ENCODE data around the gene ASB18. TPM values are rescaled to one million over a fixed set of nuclear protein-coding genes. Genes with fewer than 3 reads are reported as not detected.

ASB18 gene
- total RNA-seq = not detected in 2 replicates

GRCh38 chr2:236264256-236264655, at the start of gene ASB18:
Gene ASB18 (minus strand): TSS chr2:236264406. CDS start chr2:236264345, 61 bp downstream.
- H3K4me3 Mint-ChIP-seq = no peak within 1 kb of the TSS
- H3K27ac Mint-ChIP-seq = no peak within 1 kb of the TSS
- H3K36me3 Mint-ChIP-seq (ENCODE audit: low read depth) = no peaks in the 10 kb centered on the region

GRCh38 chr2:236311286-236311685, 47.1 kb upstream of the ASB18 start:
- Mint-ChIP-seq H3K27me3 (peaks cover 3% of the 10 kb centered on the region), H3K4me1 (no peaks in the 10 kb centered on the region), H3K9me3 (no peaks in the 10 kb centered on the region), H3K4me3 (no peak overlapping the region), H3K27ac (no peak overlapping the region), H3K36me3 (ENCODE audit: low read depth) (no peaks in the 10 kb centered on the region)
- no peak for DNase-seq
- intact Hi-C loops (cut with micrococcal nuclease) = no loop called here

More at GRCh38 chr2:236264256-236264655, at the start of gene ASB18:
- Mint-ChIP-seq H3K4me1 (no peaks in the 10 kb centered on the region), H3K9me3 (peaks cover 12% of the 10 kb centered on the region), H3K27me3 (no peaks in the 10 kb centered on the region)
- intact Hi-C loops (cut with micrococcal nuclease) = no loop called here
- DNase-seq = no peak

GRCh38 chr2:236309669-236310029, 45.4 kb upstream of the ASB18 start:
- no peaks in the 10 kb centered on the region for H3K27me3 Mint-ChIP-seq
- no peaks in the 10 kb centered on the region for H3K4me1 Mint-ChIP-seq
- no peaks in the 10 kb centered on the region for H3K9me3 Mint-ChIP-seq
- no peaks in the 10 kb centered on the region for H3K36me3 Mint-ChIP-seq (ENCODE audit: low read depth)
- H3K27ac Mint-ChIP-seq = no peak overlapping the region
- DNase-seq = no peak
- intact Hi-C loops (cut with micrococcal nuclease) = no loop called here
- no peak overlapping the region for H3K4me3 Mint-ChIP-seq

- Mint-ChIP-seq H3K9me3 (no peaks in the 10 kb centered on the region), H3K36me3 (ENCODE audit: low read depth) (no peaks in the 10 kb centered on the region), H3K27ac (no peak overlapping the region), H3K4me1 (no peaks in the 10 kb centered on the region), H3K27me3 (no peaks in the 10 kb centered on the region), H3K4me3 (no peak overlapping the region)
- intact Hi-C loops (cut with micrococcal nuclease) = no loop called here
- no peak for DNase-seq
Observed at GRCh38 chr2:236308855-236309668, 44.9 kb upstream of the ASB18 start.

GRCh38 chr2:236307641-236308040, 43.4 kb upstream of the ASB18 start:
- no peak overlapping the region for H3K4me3 Mint-ChIP-seq
- no peaks in the 10 kb centered on the region for H3K4me1 Mint-ChIP-seq
- H3K27me3 Mint-ChIP-seq = no peaks in the 10 kb centered on the region
- DNase-seq = no peak
- H3K27ac Mint-ChIP-seq = no peak overlapping the region
- intact Hi-C loops (cut with micrococcal nuclease) = no loop called here
- no peaks in the 10 kb centered on the region for H3K36me3 Mint-ChIP-seq (ENCODE audit: low read depth)
- H3K9me3 Mint-ChIP-seq = no peaks in the 10 kb centered on the region

- no peak for DNase-seq
- H3K4me3 Mint-ChIP-seq = no peak overlapping the region
- H3K4me1 Mint-ChIP-seq = no peaks in the 10 kb centered on the region
- H3K9me3 Mint-ChIP-seq = no peaks in the 10 kb centered on the region
- no peaks in the 10 kb centered on the region for H3K36me3 Mint-ChIP-seq (ENCODE audit: low read depth)
- no peak overlapping the region for H3K27ac Mint-ChIP-seq
- intact Hi-C loops (cut with micrococcal nuclease) = no loop called here
- H3K27me3 Mint-ChIP-seq = no peaks in the 10 kb centered on the region
Observed at GRCh38 chr2:236306825-236307540, 42.8 kb upstream of the ASB18 start.

- no peak overlapping the region for H3K27ac Mint-ChIP-seq
- no peak for DNase-seq
- no peaks in the 10 kb centered on the region for H3K9me3 Mint-ChIP-seq
- H3K4me3 Mint-ChIP-seq = no peak overlapping the region
- H3K27me3 Mint-ChIP-seq = no peaks in the 10 kb centered on the region
- intact Hi-C loops (cut with micrococcal nuclease) = no loop called here
- H3K36me3 Mint-ChIP-seq (ENCODE audit: low read depth) = no peaks in the 10 kb centered on the region
- H3K4me1 Mint-ChIP-seq = no peaks in the 10 kb centered on the region
Observed at GRCh38 chr2:236305964-236306605, 41.9 kb upstream of the ASB18 start.

GRCh38 chr2:236305531-236305930, 41.3 kb upstream of the ASB18 start:
- DNase-seq = no peak
- Mint-ChIP-seq H3K4me3 (no peak overlapping the region), H3K9me3 (no peaks in the 10 kb centered on the region), H3K36me3 (ENCODE audit: low read depth) (no peaks in the 10 kb centered on the region), H3K4me1 (no peaks in the 10 kb centered on the region), H3K27ac (no peak overlapping the region), H3K27me3 (no peaks in the 10 kb centered on the region)
- intact Hi-C loops (cut with micrococcal nuclease) = no loop called here

GRCh38 chr2:236303935-236304334, 39.7 kb upstream of the ASB18 start:
- no peaks in the 10 kb centered on the region for H3K4me1 Mint-ChIP-seq
- H3K27me3 Mint-ChIP-seq = no peaks in the 10 kb centered on the region
- H3K4me3 Mint-ChIP-seq = no peak overlapping the region
- H3K36me3 Mint-ChIP-seq (ENCODE audit: low read depth) = no peaks in the 10 kb centered on the region
- no peaks in the 10 kb centered on the region for H3K9me3 Mint-ChIP-seq
- intact Hi-C loops (cut with micrococcal nuclease) = no loop called here
- H3K27ac Mint-ChIP-seq = no peak overlapping the region
- no peak for DNase-seq

- Mint-ChIP-seq H3K27ac (no peak overlapping the region), H3K4me1 (no peaks in the 10 kb centered on the region), H3K36me3 (ENCODE audit: low read depth) (no peaks in the 10 kb centered on the region), H3K9me3 (no peaks in the 10 kb centered on the region), H3K4me3 (no peak overlapping the region), H3K27me3 (no peaks in the 10 kb centered on the region)
- no peak for DNase-seq
- intact Hi-C loops (cut with micrococcal nuclease) = no loop called here
Observed at GRCh38 chr2:236302555-236302954, 38.3 kb upstream of the ASB18 start.

GRCh38 chr2:236298924-236299475, 34.8 kb upstream of the ASB18 start:
- H3K4me1 Mint-ChIP-seq = no peaks in the 10 kb centered on the region
- no peaks in the 10 kb centered on the region for H3K36me3 Mint-ChIP-seq (ENCODE audit: low read depth)
- DNase-seq = no peak
- intact Hi-C loops (cut with micrococcal nuclease) = no loop called here
- no peaks in the 10 kb centered on the region for H3K27me3 Mint-ChIP-seq
- H3K4me3 Mint-ChIP-seq = no peak overlapping the region
- no peak overlapping the region for H3K27ac Mint-ChIP-seq
- H3K9me3 Mint-ChIP-seq = no peaks in the 10 kb centered on the region

GRCh38 chr2:236295481-236295880, 31.3 kb upstream of the ASB18 start:
- Mint-ChIP-seq H3K27me3 (no peaks in the 10 kb centered on the region), H3K36me3 (ENCODE audit: low read depth) (no peaks in the 10 kb centered on the region), H3K4me3 (no peak overlapping the region), H3K4me1 (no peaks in the 10 kb centered on the region), H3K9me3 (no peaks in the 10 kb centered on the region), H3K27ac (no peak overlapping the region)
- DNase-seq = no peak
- intact Hi-C loops (cut with micrococcal nuclease) = no loop called here

GRCh38 chr2:236294647-236295046, 30.4 kb upstream of the ASB18 start:
- Mint-ChIP-seq H3K27ac (no peak overlapping the region), H3K4me3 (no peak overlapping the region), H3K27me3 (peaks cover 3% of the 10 kb centered on the region), H3K4me1 (no peaks in the 10 kb centered on the region), H3K9me3 (no peaks in the 10 kb centered on the region), H3K36me3 (ENCODE audit: low read depth) (no peaks in the 10 kb centered on the region)
- intact Hi-C loops (cut with micrococcal nuclease) = no loop called here
- DNase-seq = no peak

- peaks cover 3% of the 10 kb centered on the region for H3K27me3 Mint-ChIP-seq
- no peaks in the 10 kb centered on the region for H3K9me3 Mint-ChIP-seq
- intact Hi-C loops (cut with micrococcal nuclease) = no loop called here
- DNase-seq = no peak
- no peaks in the 10 kb centered on the region for H3K36me3 Mint-ChIP-seq (ENCODE audit: low read depth)
- no peaks in the 10 kb centered on the region for H3K4me1 Mint-ChIP-seq
- no peak overlapping the region for H3K4me3 Mint-ChIP-seq
- no peak overlapping the region for H3K27ac Mint-ChIP-seq
Observed at GRCh38 chr2:236293241-236293810, 29.1 kb upstream of the ASB18 start.

Data from activated CD4-positive, alpha-beta T cell treated with anti-CD3 and anti-CD28 coated beads, Interleukin-2, amount 10 ng/mL, durations not matched to agents 24 days and 14 days (primary cell).